Stimulated activated naive CD8-positive, alpha-beta T cell treated with anti-CD3 and anti-CD28 coated beads, Interleukin-15, Interleukin-2, amounts not matched to agents 100 ng/mL and 50 ng/mL, for 24 hours (primary cell): ENCODE measurements around the gene TMEM117.
"Not testable (repeated sequence)": the region's sequence is repeated elsewhere in the genome, so short reads cannot be mapped to it uniquely, and the experiment has no call there.

Experiments used
- H3K27ac Mint-ChIP-seq: one replicate; pipeline ENCODE4 v1.8.0; 2021; ENCODE audit warnings: mild to moderate bottlenecking, mixed read lengths
- H3K27me3 Mint-ChIP-seq: one replicate; pipeline ENCODE4 v1.8.0; 2021; ENCODE audit warnings: mixed read lengths
- H3K36me3 Mint-ChIP-seq: one replicate; pipeline ENCODE4 v1.8.0; 2021; ENCODE audit warnings: low read depth, mixed read lengths
- H3K4me1 Mint-ChIP-seq: one replicate; pipeline ENCODE4 v1.8.0; 2021; ENCODE audit warnings: low read depth, mixed read lengths
- H3K4me3 Mint-ChIP-seq: one replicate; pipeline ENCODE4 v1.8.0; 2021; ENCODE audit warnings: mild to moderate bottlenecking, mixed read lengths
- H3K9me3 Mint-ChIP-seq: one replicate; pipeline ENCODE4 v1.8.0; 2021; ENCODE audit warnings: mixed read lengths

Gene TMEM117

GRCh38 chr12:44347145-44347544 lies 511.3 kb downstream of the TMEM117 start:
- H3K9me3 Mint-ChIP-seq, result no peaks in the 10 kb centered on the region
- H3K36me3 Mint-ChIP-seq, result no peaks in the 10 kb centered on the region
- no peaks in the 10 kb centered on the region for H3K27me3 Mint-ChIP-seq
- H3K27ac Mint-ChIP-seq, result no peak overlapping the region
- H3K4me1 Mint-ChIP-seq, result no peaks in the 10 kb centered on the region
- no peak overlapping the region for H3K4me3 Mint-ChIP-seq

GRCh38 chr12:44357494-44357893 lies 521.6 kb downstream of the TMEM117 start:
- no peak overlapping the region for H3K4me3 Mint-ChIP-seq
- no peak overlapping the region for H3K27ac Mint-ChIP-seq
- no peaks in the 10 kb centered on the region for H3K27me3 Mint-ChIP-seq
- no peaks in the 10 kb centered on the region for H3K36me3 Mint-ChIP-seq
- H3K4me1 Mint-ChIP-seq, result no peaks in the 10 kb centered on the region
- peaks cover 9% of the 10 kb centered on the region for H3K9me3 Mint-ChIP-seq

GRCh38 chr12:44358636-44359035 lies 522.8 kb downstream of the TMEM117 start:
- H3K27ac Mint-ChIP-seq, result no peak overlapping the region
- H3K27me3 Mint-ChIP-seq, result no peaks in the 10 kb centered on the region

GRCh38 chr12:44362947-44363346 lies 527.1 kb downstream of the TMEM117 start:
- Mint-ChIP-seq H3K36me3 (no peaks in the 10 kb centered on the region), H3K4me3 (no peak overlapping the region), H3K4me1 (no peaks in the 10 kb centered on the region), H3K27ac (no peak overlapping the region), H3K9me3 (no peaks in the 10 kb centered on the region), H3K27me3 (no peaks in the 10 kb centered on the region)

More at GRCh38 chr12:44358636-44359035, 522.8 kb downstream of the TMEM117 start:
- H3K9me3 Mint-ChIP-seq, result peaks cover 9% of the 10 kb centered on the region
- H3K4me3 Mint-ChIP-seq, result no peak overlapping the region
- no peaks in the 10 kb centered on the region for H3K36me3 Mint-ChIP-seq
- H3K4me1 Mint-ChIP-seq, result no peaks in the 10 kb centered on the region

GRCh38 chr12:44367136-44367535 lies 531.3 kb downstream of the TMEM117 start:
- H3K27ac Mint-ChIP-seq, result no peak overlapping the region
- H3K9me3 Mint-ChIP-seq, result no peaks in the 10 kb centered on the region
- no peaks in the 10 kb centered on the region for H3K27me3 Mint-ChIP-seq
- no peaks in the 10 kb centered on the region for H3K36me3 Mint-ChIP-seq
- no peaks in the 10 kb centered on the region for H3K4me1 Mint-ChIP-seq
- no peak overlapping the region for H3K4me3 Mint-ChIP-seq

- no peak overlapping the region for H3K4me3 Mint-ChIP-seq
- no peaks in the 10 kb centered on the region for H3K9me3 Mint-ChIP-seq
- no peaks in the 10 kb centered on the region for H3K27me3 Mint-ChIP-seq
- H3K27ac Mint-ChIP-seq, result no peak overlapping the region
- no peaks in the 10 kb centered on the region for H3K36me3 Mint-ChIP-seq
- H3K4me1 Mint-ChIP-seq, result no peaks in the 10 kb centered on the region
Observed at GRCh38 chr12:44367916-44368315, 532.0 kb downstream of the TMEM117 start.

- no peak overlapping the region for H3K27ac Mint-ChIP-seq
- no peaks in the 10 kb centered on the region for H3K9me3 Mint-ChIP-seq
- H3K36me3 Mint-ChIP-seq, result no peaks in the 10 kb centered on the region
- no peaks in the 10 kb centered on the region for H3K27me3 Mint-ChIP-seq
- no peak overlapping the region for H3K4me3 Mint-ChIP-seq
- H3K4me1 Mint-ChIP-seq, result no peaks in the 10 kb centered on the region
Observed at GRCh38 chr12:44369998-44370397, 534.1 kb downstream of the TMEM117 start.

GRCh38 chr12:44370982-44371381 lies 535.1 kb downstream of the TMEM117 start:
- Mint-ChIP-seq H3K4me1 (no peaks in the 10 kb centered on the region), H3K27me3 (no peaks in the 10 kb centered on the region), H3K36me3 (no peaks in the 10 kb centered on the region), H3K9me3 (no peaks in the 10 kb centered on the region), H3K27ac (no peak overlapping the region), H3K4me3 (no peak overlapping the region)

- Mint-ChIP-seq H3K9me3 (no peaks in the 10 kb centered on the region), H3K27ac (no peak overlapping the region), H3K27me3 (no peaks in the 10 kb centered on the region), H3K36me3 (no peaks in the 10 kb centered on the region), H3K4me1 (no peaks in the 10 kb centered on the region), H3K4me3 (no peak overlapping the region)
Observed at GRCh38 chr12:44372259-44372658, 536.4 kb downstream of the TMEM117 start.

GRCh38 chr12:44375694-44376093 lies 539.8 kb downstream of the TMEM117 start:
- H3K4me1 Mint-ChIP-seq, result no peaks in the 10 kb centered on the region
- H3K36me3 Mint-ChIP-seq, result peaks cover 6% of the 10 kb centered on the region
- no peak overlapping the region for H3K27ac Mint-ChIP-seq
- H3K9me3 Mint-ChIP-seq, result no peaks in the 10 kb centered on the region
- no peaks in the 10 kb centered on the region for H3K27me3 Mint-ChIP-seq
- no peak overlapping the region for H3K4me3 Mint-ChIP-seq

- H3K9me3 Mint-ChIP-seq, result no peaks in the 10 kb centered on the region
- no peak overlapping the region for H3K4me3 Mint-ChIP-seq
- H3K27me3 Mint-ChIP-seq, result no peaks in the 10 kb centered on the region
- no peaks in the 10 kb centered on the region for H3K4me1 Mint-ChIP-seq
- H3K36me3 Mint-ChIP-seq, result peaks cover 6% of the 10 kb centered on the region
- H3K27ac Mint-ChIP-seq, result no peak overlapping the region
Observed at GRCh38 chr12:44377443-44378187, 541.7 kb downstream of the TMEM117 start.

- not testable (repeated sequence) for H3K4me3 Mint-ChIP-seq, H3K4me1 Mint-ChIP-seq, H3K27ac Mint-ChIP-seq, H3K9me3 Mint-ChIP-seq, H3K36me3 Mint-ChIP-seq, H3K27me3 Mint-ChIP-seq
Observed at GRCh38 chr12:44379113-44379512, 543.2 kb downstream of the TMEM117 start.

- Mint-ChIP-seq H3K9me3 (no peaks in the 10 kb centered on the region), H3K4me3 (no peak overlapping the region), H3K27me3 (no peaks in the 10 kb centered on the region), H3K36me3 (peaks cover 6% of the 10 kb centered on the region), H3K4me1 (no peaks in the 10 kb centered on the region), H3K27ac (no peak overlapping the region)
Observed at GRCh38 chr12:44379831-44380230, 544.0 kb downstream of the TMEM117 start.

GRCh38 chr12:44380861-44381260 lies 545.0 kb downstream of the TMEM117 start:
- Mint-ChIP-seq H3K36me3 (peaks cover 6% of the 10 kb centered on the region), H3K4me1 (no peaks in the 10 kb centered on the region), H3K4me3 (no peak overlapping the region), H3K9me3 (no peaks in the 10 kb centered on the region), H3K27me3 (no peaks in the 10 kb centered on the region), H3K27ac (no peak overlapping the region)

- Mint-ChIP-seq H3K9me3 (no peaks in the 10 kb centered on the region), H3K27ac (no peak overlapping the region), H3K27me3 (no peaks in the 10 kb centered on the region)
Observed at GRCh38 chr12:44381341-44381740, 545.5 kb downstream of the TMEM117 start.

GRCh38 chr12:44384136-44384535 lies 548.3 kb downstream of the TMEM117 start:
- H3K36me3 Mint-ChIP-seq, result no peaks in the 10 kb centered on the region
- no peaks in the 10 kb centered on the region for H3K4me1 Mint-ChIP-seq
- H3K4me3 Mint-ChIP-seq, result no peak overlapping the region
- no peaks in the 10 kb centered on the region for H3K9me3 Mint-ChIP-seq
- H3K27me3 Mint-ChIP-seq, result no peaks in the 10 kb centered on the region
- no peak overlapping the region for H3K27ac Mint-ChIP-seq

More at GRCh38 chr12:44381341-44381740, 545.5 kb downstream of the TMEM117 start:
- peaks cover 6% of the 10 kb centered on the region for H3K36me3 Mint-ChIP-seq
- no peak overlapping the region for H3K4me3 Mint-ChIP-seq
- no peaks in the 10 kb centered on the region for H3K4me1 Mint-ChIP-seq
